K562 (cell line): ENCODE measurements around the gene TBL2. TPM values are rescaled to one million over a fixed set of nuclear protein-coding genes. Genes with fewer than 3 reads are reported as not detected.
"Not testable (repeated sequence)": the region's sequence is repeated elsewhere in the genome, so short reads cannot be mapped to it uniquely, and the experiment has no call there.

Source experiments
- ATAC-seq: fragments of 200-7000 bp; cut with Tn5 transposase; 3 replicates; pipeline ENCODE4 v1.9.1; 2020; ENCODE audit warnings: moderate library complexity
- BruUV-seq: library from RNA; stranded (reverse); fragments of 400-500 nt; replicated peaks from 2 replicates; lab custom pipeline; 2021; lab: Mats Ljungman, UMichigan
- CTCF ChIA-PET: fragments of 300-600 bp; formaldehyde crosslinking; extraction: SDS; loops from one replicate; lab custom pipeline; 2021; ENCODE audit warnings: low intra/inter-chr PET ratio; lab: Yijun Ruan, JAX
- POLR2A ChIA-PET: fragments of 300-600, 350-650 bp; sonication (Branson Sonifier 250); formaldehyde crosslinking; extraction: SDS; loops from one replicate; lab custom pipeline; 2021; ENCODE audit warnings: antibody characterized with exemption, inconsistent platforms; lab: Yijun Ruan, JAX
- DNase-seq, 4 experiments: peaks; one replicate each; pipeline versions ENCODE4 v3.0.0 to v3.0.0-alpha.2; 2011 to 2018; ENCODE audit warnings: low spot score in 3 of 4, mixed read lengths in 3 of 4; ENCODE audit errors: extremely low read depth in 1 of 4
- FAIRE-seq: peaks from 2 replicates; lab custom pipeline; 2011; peaks lifted over from hg19 to GRCh38; lab: Jason Lieb, UNC
- H2AFZ ChIP-seq: 2 replicates; pipeline ENCODE4 v1.6.0; 2011; ENCODE audit warnings: low read depth, low read length, control low read depth, inconsistent platforms
- H3K27ac ChIP-seq: fragments of 200-600 bp; 3 replicates; pipeline ENCODE4 v1.8.0; 2011; ENCODE audit warnings: low read depth, mild to moderate bottlenecking, control low read depth, inconsistent platforms, low read length, moderate library complexity, mixed read lengths; ENCODE audit errors: extremely low read depth
- H3K27me3 ChIP-seq, 2 experiments: fragments of 300-600 bp in 1 of 2; 2 replicates in 1 of 2; 3 replicates in 1 of 2; pipeline versions ENCODE4 v1.6.0 to v1.8.0; 2011; ENCODE audit warnings: inconsistent platforms in 2 of 2, low read length in 2 of 2, mild to moderate bottlenecking in 1 of 2, mixed read lengths in 1 of 2, moderate library complexity in 1 of 2; ENCODE audit not compliant: control insufficient read depth in 2 of 2, insufficient read depth in 2 of 2
- H3K36me3 ChIP-seq: fragments of 300-600 bp; 3 replicates; pipeline ENCODE4 v1.8.0; 2011; ENCODE audit warnings: mild to moderate bottlenecking, low read length, inconsistent platforms; ENCODE audit not compliant: control insufficient read depth, insufficient read depth
- H3K4me1 ChIP-seq, 2 experiments: fragments of 200-600 bp in 1 of 2; replicated peaks in 1 of 2; 2 replicates in 1 of 2; 3 replicates in 1 of 2; pipeline versions ENCODE4 v1.5.1 to v1.8.0; 2011; ENCODE audit warnings: inconsistent platforms in 2 of 2, low read length in 2 of 2, mild to moderate bottlenecking in 1 of 2, mixed read lengths in 1 of 2, moderate library complexity in 1 of 2; ENCODE audit not compliant: control insufficient read depth in 2 of 2, insufficient read depth in 2 of 2
- H3K4me2 ChIP-seq: 2 replicates; pipeline ENCODE4 v1.6.1; 2011; ENCODE audit warnings: low read length, control low read depth, inconsistent platforms, mixed read lengths; ENCODE audit not compliant: insufficient read depth
- H3K4me3 ChIP-seq: fragments of 200-600 bp; sonication (generic), shearing (Covaris generic); 2 replicates; pipeline ENCODE4 v1.5.1; 2016; ENCODE audit warnings: control low read depth, inconsistent platforms
- H3K79me2 ChIP-seq: fragments of 200-600 bp; 3 replicates; pipeline ENCODE4 v1.8.0; 2011; ENCODE audit warnings: low read length, inconsistent platforms; ENCODE audit not compliant: control insufficient read depth, insufficient read depth
- H3K9ac ChIP-seq, 2 experiments: 2 replicates each; pipeline versions ENCODE4 v1.6.0 to v1.6.1; 2011; ENCODE audit warnings: low read depth in 2 of 2, low read length in 2 of 2, control low read depth in 1 of 2, inconsistent platforms in 1 of 2, mild to moderate bottlenecking in 1 of 2, mixed read lengths in 1 of 2; ENCODE audit not compliant: insufficient read depth in 1 of 2
- H3K9me1 ChIP-seq: one replicate; pipeline ENCODE4 v1.6.0; 2011; ENCODE audit warnings: inconsistent platforms, mild to moderate bottlenecking, low read length, moderate library complexity; ENCODE audit not compliant: control insufficient read depth, insufficient read depth
- H3K9me3 ChIP-seq: replicated peaks from 2 replicates; pipeline ENCODE4 v1.5.1; 2011; ENCODE audit warnings: low read depth, low read length, inconsistent platforms; ENCODE audit not compliant: control insufficient read depth, insufficient read depth
- H4K20me1 ChIP-seq: replicated peaks from 2 replicates; pipeline ENCODE4 v1.6.1; 2011; ENCODE audit warnings: low read length, inconsistent platforms, mixed read lengths; ENCODE audit not compliant: control insufficient read depth, insufficient read depth
- ETV6 ChIP-seq, 3 experiments: fragments of 150-350 bp in 1 of 3; sonication (generic) in 1 of 3; formaldehyde crosslinking in 1 of 3; IDR thresholded peaks; 2 replicates each; pipeline versions ENCODE4 v1.6.1 to v1.8.0; 2014 to 2022; ENCODE audit warnings: borderline replicate concordance in 2 of 3, low read depth in 2 of 3, antibody characterized with exemption in 1 of 3, low read length in 1 of 3, mild to moderate bottlenecking in 1 of 3, missing genetic modification reagents in 1 of 3
- NCOA4 ChIP-seq: fragments of 450-650 bp; IDR thresholded peaks from 2 replicates; pipeline ENCODE4 v1.6.1; 2018; ENCODE audit warnings: mild to moderate bottlenecking; ENCODE audit not compliant: partially characterized antibody
- NFIC ChIP-seq: fragments of 450-650 bp; IDR thresholded peaks from 2 replicates; pipeline ENCODE4 v1.6.1; 2017; ENCODE audit warnings: mild to moderate bottlenecking, inconsistent platforms
- PCBP2 ChIP-seq: fragments of 200-400 bp; formaldehyde crosslinking; IDR thresholded peaks from 2 replicates; pipeline ENCODE4 v1.6.1; 2018; ENCODE audit warnings: low read length, low read depth, mild to moderate bottlenecking, moderate library complexity; ENCODE audit not compliant: poor library complexity, severe bottlenecking
- RBM22 ChIP-seq: fragments of 200-400 bp; formaldehyde crosslinking; IDR thresholded peaks from 2 replicates; pipeline ENCODE4 v1.6.1; 2018; ENCODE audit warnings: low read length, low read depth; ENCODE audit not compliant: poor library complexity, severe bottlenecking
- ZNF551 ChIP-seq: fragments of 250-450 bp; sonication (Bioruptor Pico); IDR thresholded peaks from 2 replicates; pipeline ENCODE4 v1.5.0; 2021; ENCODE audit warnings: mild to moderate bottlenecking, moderate library complexity
- WGBS: fragments of 100-300 bp; shearing (Covaris generic); methylation state at CpG from one replicate; pipeline ENCODE4 v1.1.6; 2016; ENCODE audit warnings: low coverage, mixed read lengths; ENCODE audit not compliant: insufficient coverage; ENCODE audit errors: missing lambda C conversion rate; 5-methylcytosine and 5-hydroxymethylcytosine counted together
- in situ Hi-C: fragments of 300-500 bp; cut with MboI; formaldehyde crosslinking; loops from 4 replicates; pipeline ENCODE4 v1.15.0; 2018; ENCODE audit warnings: inconsistent platforms, mixed read lengths
- intact Hi-C: fragments of 100-400 bp; cut with micrococcal nuclease; formaldehyde crosslinking; loops from 2 replicates; pipeline ENCODE4 v1.14.2; 2022
- polyA plus RNA-seq, 8 experiments: library from polyadenylated mRNA; depleted of rRNA in 4 of 8; stranded (reverse) in 5 of 8; unstranded in 3 of 8; fragments of >200 nt; fragmentation: Nextera tagmentation in 2 of 8; fragmentation: Illumina TruSeq in 1 of 8; extraction: Ambion mirVana in 2 of 8; extraction: Trizol in 1 of 8; gene quantifications; 2 replicates each; pipeline versions ENCODE4 v1.2.1 to v1.2.3, GENCODE V29; 2011 to 2014; ENCODE audit warnings: inconsistent platforms in 1 of 8, missing spikeins in 1 of 8
- total RNA-seq, 7 experiments: library from RNA; depleted of rRNA in 6 of 7; stranded (reverse); fragments of >200 nt in 6 of 7; fragmentation: Illumina TruSeq in 2 of 7; extraction: Trizol in 2 of 7; gene quantifications; 2 replicates each; pipeline versions ENCODE4 v1.2.1 to v1.2.3, GENCODE V29; 2011 to 2021; ENCODE audit warnings: low replicate concordance in 1 of 7
- TF ChIP-seq, protein P1 (sequence below): fragments of 250-450 bp; sonication (Bioruptor Pico); IDR thresholded peaks from 2 replicates; pipeline ENCODE4 v1.8.0; 2021; ENCODE audit warnings: borderline replicate concordance, mild to moderate bottlenecking, moderate library complexity; ENCODE audit not compliant: poor library complexity, severe bottlenecking

The TBL2 gene
- total and polyA plus RNA-seq, 9 of the 15 experiments (the other 6 are each of a cell fraction or from before 2014, with no cell fraction given), result 2.5 to 123 (median 49.2) TPM

DNA sequence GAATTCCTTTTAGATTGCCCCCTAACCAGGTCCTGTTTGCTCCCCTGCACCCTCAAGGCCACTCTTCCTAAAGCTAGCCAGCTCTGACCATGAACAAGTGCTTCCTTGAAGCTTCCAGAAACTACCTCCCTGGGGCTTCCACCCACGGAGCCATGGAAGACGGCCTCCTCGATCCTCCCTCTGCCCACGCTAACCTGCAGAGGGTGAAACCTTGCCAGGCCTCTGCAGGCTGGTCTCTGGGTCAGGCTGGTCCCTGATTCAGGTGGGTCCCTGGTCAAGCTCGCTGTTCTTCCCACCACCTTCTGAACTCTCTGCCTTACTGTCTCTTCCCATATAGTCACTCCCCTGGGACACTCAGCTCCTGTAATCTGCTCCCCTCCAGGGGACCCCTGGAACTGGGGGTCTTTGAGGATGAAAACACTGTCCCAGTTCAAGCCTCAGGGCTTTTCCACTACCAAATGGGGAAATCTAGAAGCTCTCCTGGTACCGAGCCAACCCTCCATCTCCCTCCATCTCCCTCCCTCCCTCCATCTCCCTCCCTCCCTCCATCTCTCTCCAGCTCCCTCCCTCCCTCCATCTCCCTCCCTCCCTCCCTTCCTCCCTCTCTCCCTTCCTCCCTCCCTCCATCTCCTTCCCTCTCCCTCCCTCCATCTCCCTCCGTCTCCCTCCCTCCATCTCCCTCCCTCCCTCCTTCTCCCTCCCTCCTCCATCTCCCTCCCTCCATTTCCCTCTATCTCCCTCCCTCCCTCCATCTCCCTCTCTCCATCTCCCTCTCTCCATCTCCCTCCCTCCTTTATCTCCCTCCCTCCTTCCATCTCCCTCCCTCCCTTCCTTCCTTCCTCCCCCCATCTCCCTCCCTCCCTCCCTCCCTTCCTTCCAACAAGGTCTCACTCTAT is 43.0 kb upstream of the TBL2 start:
- Histone ChIP-seq H2AFZ (no peak overlapping the region), H3K36me3 (no peaks in the 10 kb centered on the region), H3K9ac (no peak overlapping the region), H3K79me2 (no peaks in the 10 kb centered on the region), H3K4me3 (no peak overlapping the region), H3K27me3 (peaks cover 0 to under 1% of the 10 kb centered on the region in 2 experiments; a peak in 1 of 5 replicates), H3K4me1 (peaks cover 24 to 35% of the 10 kb centered on the region in 2 experiments), H3K27ac (no peak overlapping the region), H3K9me1 (no peaks in the 10 kb centered on the region), H3K4me2 (no peak overlapping the region), H4K20me1 (no peaks in the 10 kb centered on the region; the same call in 1 of the 2 replicates), H3K9me3 (no peaks in the 10 kb centered on the region)
- ChIA-PET CTCF (no interaction called here), POLR2A (interaction anchor here (0.6 kb wide), 1 partner anchor 663 kb away, joined by 3 read pairs; no protein-coding TSS in a partner anchor)
- intact Hi-C loops (no loop called here), in situ Hi-C loops (no loop called here)
- no TSS peak for BruUV-seq
- FAIRE-seq, result no peak
- 75% methylated on average over 5 of the region's 7 CpGs for WGBS
- ATAC-seq, result no peak
- peak; percentile 35; the same call in 1 of the 2 replicates for TF ChIP-seq NFIC
- TF ChIP-seq ETV6 (IDR thresholded peaks at IDR 0.05; ENCODE audit: borderline replicate concordance in 1 of 2, low read depth in 2 of 2, low read length in 1 of 2), result no peak
- no peak for TF ChIP-seq ETV6 (CRISPR knock-in tag; IDR thresholded peaks at IDR 0.05; ENCODE audit: borderline replicate concordance)
- TF ChIP-seq ZNF551 (CRISPR knock-in tag), result no peak
- TF ChIP-seq RBM22, result no peak
- TF ChIP-seq PCBP2, result peak; percentile 69
- TF ChIP-seq, protein P1, sequence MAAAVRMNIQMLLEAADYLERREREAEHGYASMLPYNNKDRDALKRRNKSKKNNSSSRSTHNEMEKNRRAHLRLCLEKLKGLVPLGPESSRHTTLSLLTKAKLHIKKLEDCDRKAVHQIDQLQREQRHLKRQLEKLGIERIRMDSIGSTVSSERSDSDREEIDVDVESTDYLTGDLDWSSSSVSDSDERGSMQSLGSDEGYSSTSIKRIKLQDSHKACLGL, result no peak
- no peak for TF ChIP-seq NCOA4
- no peak for DNase-seq

DNA sequence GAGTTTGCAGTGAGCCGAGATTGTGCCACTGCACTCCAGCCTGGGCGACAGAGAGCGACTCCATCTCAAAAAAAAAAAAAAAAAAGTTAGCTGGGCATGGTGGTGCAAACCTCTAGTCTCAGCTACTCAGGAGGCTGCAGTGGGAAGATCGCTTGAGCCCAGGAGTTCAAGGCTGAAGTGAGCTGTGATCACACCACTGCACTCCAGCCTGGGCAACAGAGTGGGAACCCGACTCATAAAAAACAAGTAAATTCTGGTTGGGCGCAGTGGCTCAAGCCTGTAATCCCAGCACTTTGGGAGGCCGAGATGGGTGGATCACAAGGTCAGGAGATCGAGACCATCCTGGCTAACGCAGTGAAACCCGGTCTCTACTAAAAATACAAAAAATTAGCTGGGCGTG is 41.0 kb upstream of the TBL2 start:
- BruUV-seq, H3K9me1 ChIP-seq, in situ Hi-C loops, DNase-seq, H3K27me3 ChIP-seq, H2AFZ ChIP-seq, intact Hi-C loops, H3K4me3 ChIP-seq, H4K20me1 ChIP-seq, FAIRE-seq, H3K9ac ChIP-seq, H3K4me2 ChIP-seq, H3K27ac ChIP-seq, H3K79me2 ChIP-seq, H3K36me3 ChIP-seq, H3K9me3 ChIP-seq, ATAC-seq: not testable (repeated sequence)
- WGBS, result 83% methylated on average over 11 of the region's 11 CpGs
- CTCF ChIA-PET, result interaction anchor here (0.6 kb wide), 1 partner anchor 10 kb away, joined by 3 read pairs; no protein-coding TSS in a partner anchor
- H3K4me1 ChIP-seq, result peaks cover 24 to 33% of the 10 kb centered on the region in 2 experiments
- POLR2A ChIA-PET, result interaction anchor here (1.0 kb wide), 1 partner anchor 12 kb away, joined by 3 read pairs; no protein-coding TSS in a partner anchor
